Endodermal cell (in vitro differentiated cells): ENCODE results near the gene DAPK2. TPM values are rescaled to one million over a fixed set of nuclear protein-coding genes. Genes with fewer than 3 reads are reported as not detected.

ENCODE experiments used
- DNase-seq: peaks from one replicate; pipeline ENCODE4 v3.0.0-alpha.2; 2017
- H3K27ac ChIP-seq: 2 replicates; pipeline ENCODE4 v1.5.1; 2013; ENCODE audit warnings: mild to moderate bottlenecking, low read depth, low read length, moderate library complexity
- H3K27me3 ChIP-seq: 2 replicates; pipeline ENCODE4 v1.6.1; 2013; ENCODE audit warnings: mild to moderate bottlenecking, low read length, moderate library complexity; ENCODE audit not compliant: insufficient read depth, control insufficient read depth, poor library complexity, severe bottlenecking
- H3K36me3 ChIP-seq: 2 replicates; pipeline ENCODE4 v1.7.0; 2013; ENCODE audit warnings: mild to moderate bottlenecking, low read length, moderate library complexity; ENCODE audit not compliant: control insufficient read depth, insufficient read depth
- H3K4me1 ChIP-seq: one replicate; pipeline ENCODE4 v1.7.0; 2013; ENCODE audit warnings: low read length; ENCODE audit not compliant: control insufficient read depth, insufficient read depth
- H3K4me3 ChIP-seq: 2 replicates; pipeline ENCODE4 v1.5.1; 2013; ENCODE audit warnings: mild to moderate bottlenecking, low read length, moderate library complexity
- H3K9ac ChIP-seq: 2 replicates; pipeline ENCODE4 v1.6.1; 2013; ENCODE audit warnings: mild to moderate bottlenecking, low read length, moderate library complexity; ENCODE audit not compliant: poor library complexity, severe bottlenecking; ENCODE audit errors: extremely low read depth
- H3K9me3 ChIP-seq: 2 replicates; pipeline ENCODE4 v1.6.1; 2013; ENCODE audit warnings: mild to moderate bottlenecking, low read length, moderate library complexity; ENCODE audit not compliant: control insufficient read depth
- H3K27ac Mint-ChIP-seq: 2 replicates; pipeline ENCODE4 v1.8.0; 2020; ENCODE audit warnings: mixed read lengths
- H3K27me3 Mint-ChIP-seq: 2 replicates; pipeline ENCODE4 v1.8.0; 2021; ENCODE audit warnings: mild to moderate bottlenecking, mixed read lengths; ENCODE audit not compliant: insufficient read depth
- H3K36me3 Mint-ChIP-seq: 2 replicates; pipeline ENCODE4 v1.8.0; 2020; ENCODE audit warnings: low read depth, mixed read lengths
- H3K4me1 Mint-ChIP-seq: 2 replicates; pipeline ENCODE4 v1.8.0; 2020; ENCODE audit warnings: mixed read lengths
- H3K4me3 Mint-ChIP-seq: 2 replicates; pipeline ENCODE4 v1.8.0; 2020; ENCODE audit warnings: mild to moderate bottlenecking, moderate library complexity, mixed read lengths
- H3K9me3 Mint-ChIP-seq: 2 replicates; pipeline ENCODE4 v1.8.0; 2020; ENCODE audit warnings: mild to moderate bottlenecking, mixed read lengths
- CTCF ChIP-seq: fragments of 200-600 bp; sonication (generic); conservative IDR thresholded peaks from 2 replicates; pipeline ENCODE4 v1.5.0; 2021; ENCODE audit warnings: antibody characterized with exemption, mild to moderate bottlenecking
- WGBS, 2 experiments: methylation state at CpG; one replicate each; pipeline versions ENCODE4 v1.1.5 to v1.1.7; 2013; ENCODE audit warnings: missing lambda C conversion rate in 2 of 2, mixed read lengths in 1 of 2; ENCODE audit not compliant: insufficient coverage in 1 of 2, insufficient read length in 1 of 2; 5-methylcytosine and 5-hydroxymethylcytosine counted together
- total RNA-seq, 2 donors: library from RNA; stranded (reverse); fragmentation: NEBNext Ultra II Directional in 1 of 2; extraction: Animal tissue kit (Norgen Biotek cat#: 25700) in 1 of 2; gene quantifications; 2 replicates in 1 of 2; 3 replicates in 1 of 2; pipeline ENCODE4 v1.2.1, GENCODE V29; 2021

Gene DAPK2
- total RNA-seq, 2 donors from 2014 or later = 2.4 to 2.6 TPM

DNA sequence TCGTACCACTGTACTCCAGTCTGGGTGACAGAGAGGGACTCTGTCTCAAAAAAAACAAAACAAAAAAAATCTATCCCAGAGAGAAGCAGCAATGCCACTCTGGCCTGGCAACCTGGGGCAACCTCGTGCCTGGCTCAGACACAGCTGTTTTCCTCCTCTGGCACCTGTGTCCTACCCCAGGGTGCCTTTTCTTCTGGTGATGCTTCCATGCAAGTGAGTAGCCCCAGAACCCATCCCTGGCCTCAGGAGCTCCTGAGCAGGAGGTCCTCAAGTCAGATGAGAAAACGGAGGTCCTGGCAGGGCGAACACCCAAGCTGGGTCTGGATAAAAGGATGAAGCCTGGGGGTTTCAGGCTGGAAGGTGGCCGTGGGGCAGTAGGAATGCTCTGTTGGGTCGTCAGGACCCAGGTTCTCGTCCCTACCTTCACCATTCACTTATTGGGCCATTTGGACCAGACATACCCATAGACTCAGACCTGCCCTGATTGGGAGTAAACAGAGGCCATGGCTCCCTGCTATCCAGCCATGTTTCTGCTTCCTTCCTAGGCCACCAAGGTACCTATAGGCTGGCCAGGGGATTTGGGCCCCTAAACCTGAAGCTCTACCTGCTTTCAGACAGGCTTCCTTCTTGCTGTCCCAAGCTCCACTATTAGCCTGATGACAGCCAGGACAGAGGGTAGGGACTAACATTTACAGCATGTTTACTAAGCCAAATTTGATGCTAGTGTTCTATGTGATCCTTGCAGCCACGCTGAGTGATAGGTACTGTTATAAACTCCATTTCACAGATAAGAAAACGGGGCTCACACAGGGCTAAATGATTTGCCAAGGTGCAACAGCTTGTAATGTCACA lies 102.2 kb downstream of the DAPK2 start:
- Histone ChIP-seq H3K4me1 (no peaks in the 10 kb centered on the region), H3K9me3 (no peaks in the 10 kb centered on the region), H3K36me3 (no peaks in the 10 kb centered on the region), H3K4me3 (no peak overlapping the region), H3K27me3 (no peaks in the 10 kb centered on the region), H3K9ac (no peak overlapping the region), H3K27ac (no peak overlapping the region)
- H3K27ac Mint-ChIP-seq = no peak overlapping the region
- 79 to 82% methylated on average over 3 to 9 of the region's 9 CpGs for WGBS, 2 experiments
- peaks cover 6% of the 10 kb centered on the region for H3K4me1 Mint-ChIP-seq
- peak; percentile 27 for DNase-seq
- H3K4me3 Mint-ChIP-seq = no peak overlapping the region
- no peaks in the 10 kb centered on the region for H3K36me3 Mint-ChIP-seq
- no peaks in the 10 kb centered on the region for H3K27me3 Mint-ChIP-seq
- no peaks in the 10 kb centered on the region for H3K9me3 Mint-ChIP-seq
- no peak for TF ChIP-seq CTCF

- H3K36me3 ChIP-seq = no peaks in the 10 kb centered on the region
- no peak overlapping the region for H3K4me3 Mint-ChIP-seq
- no peaks in the 10 kb centered on the region for H3K9me3 Mint-ChIP-seq
- 93% methylated on average over 6 of the region's 6 CpGs; no CpG with 5 or more reads in 1 of the 2 experiments for WGBS, 2 experiments
- no peaks in the 10 kb centered on the region for H3K36me3 Mint-ChIP-seq
- H3K4me1 ChIP-seq = no peaks in the 10 kb centered on the region
- no peaks in the 10 kb centered on the region for H3K9me3 ChIP-seq
- H3K4me1 Mint-ChIP-seq = peaks cover 6% of the 10 kb centered on the region
- no peak overlapping the region for H3K27ac ChIP-seq
- DNase-seq = peak; percentile 60
- H3K27me3 Mint-ChIP-seq = no peaks in the 10 kb centered on the region
- TF ChIP-seq CTCF = peak; percentile 30
- no peak overlapping the region for H3K9ac ChIP-seq
- H3K27me3 ChIP-seq = no peaks in the 10 kb centered on the region
- H3K27ac Mint-ChIP-seq = peak overlapping the region; percentile 62
- H3K4me3 ChIP-seq = no peak overlapping the region
These were observed 103.6 kb downstream of the DAPK2 start for GRCh38 chr15:63942486-63943365.

DNA sequence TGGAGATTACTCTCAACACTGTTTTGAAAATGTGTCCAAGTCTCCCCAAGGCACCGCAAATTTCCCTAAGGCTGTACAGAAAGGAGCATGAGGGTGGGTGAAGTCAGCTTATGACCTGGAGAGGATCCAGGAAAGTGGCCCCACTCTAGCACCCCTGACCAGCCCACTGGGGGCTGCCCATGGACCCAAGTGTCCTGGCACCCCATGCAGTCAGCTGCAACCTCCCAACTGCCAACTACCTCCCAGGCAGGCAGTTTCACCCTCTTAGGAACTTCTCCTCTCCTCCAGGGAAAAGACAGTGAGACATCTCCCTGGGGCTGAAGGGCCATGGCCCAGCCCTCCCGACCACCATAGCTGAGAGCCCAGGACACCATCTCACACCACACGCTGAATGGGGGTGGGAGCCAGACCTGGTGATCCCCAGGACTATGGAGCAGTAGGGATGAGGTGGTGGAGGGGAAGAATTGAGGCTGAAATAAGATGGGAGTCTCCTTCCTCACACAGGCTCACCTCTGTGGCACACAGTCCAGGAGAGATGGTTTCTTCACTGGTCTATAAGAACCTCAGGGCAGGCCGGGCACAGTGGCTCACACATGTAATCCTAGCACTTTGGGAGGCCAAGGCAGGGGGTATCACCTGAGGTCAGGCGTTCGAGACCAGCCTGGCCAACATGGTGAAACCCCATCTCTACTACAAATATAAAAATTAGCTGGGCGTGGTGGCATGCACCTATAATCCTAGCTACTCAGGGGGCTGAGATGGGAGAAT lies 104.4 kb downstream of the DAPK2 start:
- no peak overlapping the region for H3K27ac Mint-ChIP-seq

More for the DNA sequence above, 104.4 kb downstream of the DAPK2 start:
- H3K4me1 Mint-ChIP-seq = peaks cover 6% of the 10 kb centered on the region
- H3K4me3 Mint-ChIP-seq = no peak overlapping the region
- Histone ChIP-seq H3K4me1 (no peaks in the 10 kb centered on the region), H3K4me3 (no peak overlapping the region), H3K9ac (no peak overlapping the region), H3K9me3 (no peaks in the 10 kb centered on the region), H3K27me3 (no peaks in the 10 kb centered on the region), H3K36me3 (no peaks in the 10 kb centered on the region), H3K27ac (no peak overlapping the region)
- no peaks in the 10 kb centered on the region for H3K36me3 Mint-ChIP-seq
- no peak for TF ChIP-seq CTCF
- H3K27me3 Mint-ChIP-seq = no peaks in the 10 kb centered on the region
- H3K9me3 Mint-ChIP-seq = no peaks in the 10 kb centered on the region
- DNase-seq = no peak
- 96 to 100% methylated on average over 1 to 7 of the region's 7 CpGs for WGBS, 2 experiments
